Stimulated activated CD4-positive, alpha-beta T cell treated with anti-CD3 and anti-CD28 coated beads, TNF-alpha, amount 100 ng/mL, for 4 hours (primary cell): ENCODE results near the gene SPECC1L.

Experiments
- DNase-seq, 3 experiments: peaks; one replicate each; pipeline ENCODE4 v3.0.0-alpha.2; 2020; ENCODE audit warnings: low read depth in 3 of 3

Gene SPECC1L

GRCh38 chr22:24322522-24322921, 51.9 kb downstream of the SPECC1L start:
- DNase-seq, result no peak

GRCh38 chr22:24323233-24323632, 52.6 kb downstream of the SPECC1L start:
- no peak for DNase-seq

- no peak for DNase-seq
Measured at GRCh38 chr22:24323695-24324094, 53.1 kb downstream of the SPECC1L start.

- no peak for DNase-seq
Measured at GRCh38 chr22:24324137-24324536, 53.5 kb downstream of the SPECC1L start.

GRCh38 chr22:24325105-24325757, 54.6 kb downstream of the SPECC1L start:
- no peak for DNase-seq

GRCh38 chr22:24326266-24326665, 55.6 kb downstream of the SPECC1L start:
- DNase-seq, result no peak

- DNase-seq, result no peak
Measured at GRCh38 chr22:24327832-24328231, 57.2 kb downstream of the SPECC1L start.

- DNase-seq, result no peak
Measured at GRCh38 chr22:24329453-24329852, 58.8 kb downstream of the SPECC1L start.

GRCh38 chr22:24330636-24331035, 60.0 kb downstream of the SPECC1L start:
- no peak for DNase-seq

GRCh38 chr22:24331468-24332440, 61.1 kb downstream of the SPECC1L start:
- no peak for DNase-seq

- no peak for DNase-seq
Measured at GRCh38 chr22:24333301-24333700, 62.7 kb downstream of the SPECC1L start.

GRCh38 chr22:24335496-24335895, 64.9 kb downstream of the SPECC1L start:
- no peak for DNase-seq

GRCh38 chr22:24337894-24338645, 67.4 kb downstream of the SPECC1L start:
- no peak for DNase-seq

- DNase-seq, result no peak
Measured at GRCh38 chr22:24338726-24339451, 68.3 kb downstream of the SPECC1L start.

- DNase-seq, result no peak
Measured at GRCh38 chr22:24339452-24339747, 68.8 kb downstream of the SPECC1L start.

GRCh38 chr22:24341627-24342026, 71.0 kb downstream of the SPECC1L start:
- no peak for DNase-seq

GRCh38 chr22:24350627-24351026, 80.0 kb downstream of the SPECC1L start:
- no peak for DNase-seq

- DNase-seq, result no peak
Measured at GRCh38 chr22:24353121-24353520, 82.5 kb downstream of the SPECC1L start.

- no peak for DNase-seq
Measured at GRCh38 chr22:24355574-24355973, 84.9 kb downstream of the SPECC1L start.

- no peak for DNase-seq
Measured at GRCh38 chr22:24357547-24357946, 86.9 kb downstream of the SPECC1L start.

GRCh38 chr22:24358105-24358836, 87.6 kb downstream of the SPECC1L start:
- DNase-seq, result no peak
